Aorta (tissue), 5 donors: ENCODE measurements around the gene UNC5CL. TPM values are rescaled to one million over a fixed set of nuclear protein-coding genes. Genes with fewer than 3 reads are reported as not detected.

ENCODE experiments used
- ATAC-seq: fragments of 200-7000 bp; cut with Tn5 transposase; one replicate; pipeline ENCODE4 v1.9.1; 2022; ENCODE audit warnings: moderate library complexity; ENCODE audit not compliant: low FRiP score
- DNase-seq, 2 donors: peaks; one replicate each; pipeline ENCODE4 v3.0.0-alpha.2; 2020
- H3K27ac ChIP-seq, 2 donors: one replicate each; pipeline ENCODE4 v1.5.1; 2013; ENCODE audit warnings: low read length in 2 of 2, mild to moderate bottlenecking in 2 of 2, moderate library complexity in 2 of 2, control low read depth in 1 of 2, inconsistent platforms in 1 of 2, low read depth in 1 of 2
- H3K27me3 ChIP-seq, 2 donors: one replicate each; pipeline ENCODE4 v1.6.1; 2013; ENCODE audit warnings: control low read depth in 1 of 2, low read length in 1 of 2, mild to moderate bottlenecking in 1 of 2, moderate library complexity in 1 of 2; ENCODE audit not compliant: insufficient read depth in 2 of 2, control insufficient read depth in 1 of 2
- H3K36me3 ChIP-seq, 2 donors: one replicate each; pipeline ENCODE4 v1.6.1; 2013; ENCODE audit warnings: control low read depth in 1 of 2, low read length in 1 of 2, mild to moderate bottlenecking in 1 of 2; ENCODE audit not compliant: insufficient read depth in 2 of 2, control insufficient read depth in 1 of 2
- H3K4me1 ChIP-seq, 2 donors: one replicate each; pipeline ENCODE4 v1.6.1; 2013; ENCODE audit warnings: low read length in 2 of 2, control low read depth in 1 of 2, mild to moderate bottlenecking in 1 of 2, moderate library complexity in 1 of 2; ENCODE audit not compliant: insufficient read depth in 2 of 2, control insufficient read depth in 1 of 2
- H3K4me3 ChIP-seq, 2 donors: one replicate each; pipeline ENCODE4 v1.5.1; 2013; ENCODE audit warnings: low read length in 2 of 2, control low read depth in 1 of 2, mild to moderate bottlenecking in 1 of 2
- H3K9me3 ChIP-seq: one replicate; pipeline ENCODE4 v1.6.1; 2013; ENCODE audit warnings: mild to moderate bottlenecking, low read length; ENCODE audit not compliant: control insufficient read depth
- WGBS, 2 donors: extraction: QIAGEN DNeasy Blood & Tissue Kit; methylation state at CpG; one replicate each; pipeline ENCODE4 v1.1.7; 2013; 5-methylcytosine and 5-hydroxymethylcytosine counted together
- intact Hi-C, 2 donors: fragments of 100-400 bp; cut with DNase I; formaldehyde crosslinking; loops; one replicate each; pipeline versions ENCODE4 v1.14.2 to v1.15.0; 2022
- polyA plus RNA-seq, 2 donors: library from polyadenylated mRNA; stranded (reverse); fragments of 200-250 nt; gene quantifications; one replicate each; pipeline ENCODE4 v1.2.3, GENCODE V29; 2013
- total RNA-seq, 2 donors: library from RNA; stranded (reverse); fragmentation: NEBNext Ultra II Directional; extraction: Animal tissue kit (Norgen Biotek cat#: 25700); gene quantifications; one replicate each; pipeline ENCODE4 v1.2.1, GENCODE V29; 2021
- donor health status: healthy with polysubstance abuse.
- donor health status: Bipolar disorder and iron deficiency.
- donor health status: DM: no; HTN: no; CAD: no.
- donor health status: DM: no; HTN: no; CAD: no.
- donor health status: DM: yes; HTN: yes; CAD: no.

UNC5CL gene
- total and polyA plus RNA-seq, 4 donors = 0.72 to 1.4 (median 1.00) TPM

DNA sequence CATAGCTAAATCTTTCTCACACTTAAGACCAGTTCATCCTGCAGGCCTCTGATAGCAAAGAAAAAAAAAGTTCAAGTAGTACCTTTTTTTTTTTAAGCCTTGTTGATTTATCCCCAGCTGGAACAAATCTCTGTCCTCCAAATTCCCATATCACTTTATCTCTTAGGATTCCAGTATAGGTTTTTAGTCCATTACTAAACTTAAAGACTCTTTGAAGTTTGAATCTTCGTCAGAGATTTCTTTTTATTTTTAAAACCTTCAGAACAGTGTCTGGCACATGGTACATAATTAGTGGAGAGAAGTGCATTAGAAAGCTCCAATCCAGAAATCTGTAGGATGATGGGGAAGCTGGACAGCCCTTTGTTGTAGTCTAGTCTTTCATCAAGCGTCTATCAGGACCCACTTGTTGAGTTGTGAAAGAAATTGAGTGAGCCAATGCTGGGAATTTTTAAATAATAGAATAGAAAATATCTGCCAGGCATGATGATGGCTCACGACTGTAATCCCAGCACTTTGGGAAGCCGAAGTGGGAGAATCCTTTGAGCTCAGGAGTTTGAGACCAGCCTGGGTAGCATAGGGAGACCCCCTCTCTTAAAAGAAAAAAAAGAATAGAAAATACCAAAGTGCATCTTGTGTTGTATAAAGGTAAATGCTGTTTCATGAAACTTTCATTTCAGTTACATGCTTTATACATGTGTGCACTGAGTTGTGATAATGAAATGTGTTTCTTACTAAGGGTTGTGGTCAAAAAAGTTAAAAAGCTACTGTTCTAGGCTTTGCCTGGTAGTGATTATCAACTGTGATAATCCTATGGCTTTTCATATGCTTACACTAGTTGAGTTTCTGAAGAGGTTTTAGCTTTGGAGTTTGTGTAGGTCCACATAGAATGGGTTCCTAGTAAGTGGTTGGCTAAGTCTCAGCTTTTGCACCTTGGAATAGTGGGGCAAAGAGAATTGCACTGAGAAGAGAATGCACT lies 36.9 kb upstream of the UNC5CL start:
- DNase-seq = no peak
- Histone ChIP-seq H3K27me3 (no peaks in the 10 kb centered on the region), H3K27ac (peak overlapping the region in 1 of 2 donors; percentile 7), H3K9me3 (no peaks in the 10 kb centered on the region), H3K36me3 (peaks cover 0 to 4% of the 10 kb centered on the region in 2 donors), H3K4me3 (no peak overlapping the region), H3K4me1 (no peaks in the 10 kb centered on the region)
- intact Hi-C loops = loop anchor here in 1 of 2 donors (10.0 kb wide), 1 partner anchor 1731 kb away; no protein-coding TSS in a partner anchor
- WGBS, 2 donors = 53 to 65% methylated on average over 4 of the region's 4 CpGs
- ATAC-seq = no peak

DNA sequence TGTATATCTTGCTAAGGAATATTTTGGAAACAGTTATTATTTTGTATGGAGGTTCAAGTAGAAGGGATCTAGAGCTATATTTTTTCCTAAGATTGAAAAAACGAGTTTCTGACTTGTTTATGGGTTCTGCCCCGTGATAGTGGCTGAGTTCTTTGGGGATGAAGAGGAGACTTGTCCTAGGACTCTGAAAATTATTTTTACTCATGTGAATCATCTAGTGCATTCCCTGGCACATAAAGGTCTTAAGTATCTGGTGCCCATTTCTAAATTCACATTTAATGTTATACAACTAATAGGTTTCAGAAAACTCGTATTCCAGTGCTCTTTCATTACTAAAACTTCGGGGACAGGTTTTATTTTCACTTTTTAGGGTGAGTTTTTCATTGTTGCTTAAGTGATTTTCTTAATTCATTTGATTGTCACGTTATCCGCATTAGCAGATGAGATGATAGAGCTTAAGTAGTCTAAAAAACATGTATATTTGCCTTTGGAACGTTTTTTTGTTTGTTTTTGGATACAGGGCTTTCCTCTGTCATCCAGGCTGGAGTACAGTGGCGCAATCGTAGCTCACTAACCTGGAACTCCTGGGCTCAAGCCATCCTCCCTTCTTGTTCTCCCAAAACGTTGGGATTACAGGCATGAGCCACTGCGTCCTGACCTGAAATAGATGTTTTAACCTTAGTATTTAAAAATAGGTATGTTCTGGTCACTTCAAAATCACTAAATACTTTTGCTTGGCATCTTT lies 35.8 kb upstream of the UNC5CL start:
- Histone ChIP-seq H3K27me3 (no peaks in the 10 kb centered on the region), H3K9me3 (no peaks in the 10 kb centered on the region), H3K27ac (peak overlapping the region in 1 of 2 donors; percentile 88), H3K36me3 (no peaks in the 10 kb centered on the region), H3K4me3 (no peak overlapping the region), H3K4me1 (no peaks in the 10 kb centered on the region)
- DNase-seq (no peak), ATAC-seq (no peak)
- WGBS, 2 donors = 37 to 38% methylated on average over 11 of the region's 11 CpGs
- intact Hi-C loops = loop anchor here in 1 of 2 donors (5.0 to 10.0 kb wide), 2 partner anchors 1653 to 1730 kb away; no protein-coding TSS in a partner anchor

DNA sequence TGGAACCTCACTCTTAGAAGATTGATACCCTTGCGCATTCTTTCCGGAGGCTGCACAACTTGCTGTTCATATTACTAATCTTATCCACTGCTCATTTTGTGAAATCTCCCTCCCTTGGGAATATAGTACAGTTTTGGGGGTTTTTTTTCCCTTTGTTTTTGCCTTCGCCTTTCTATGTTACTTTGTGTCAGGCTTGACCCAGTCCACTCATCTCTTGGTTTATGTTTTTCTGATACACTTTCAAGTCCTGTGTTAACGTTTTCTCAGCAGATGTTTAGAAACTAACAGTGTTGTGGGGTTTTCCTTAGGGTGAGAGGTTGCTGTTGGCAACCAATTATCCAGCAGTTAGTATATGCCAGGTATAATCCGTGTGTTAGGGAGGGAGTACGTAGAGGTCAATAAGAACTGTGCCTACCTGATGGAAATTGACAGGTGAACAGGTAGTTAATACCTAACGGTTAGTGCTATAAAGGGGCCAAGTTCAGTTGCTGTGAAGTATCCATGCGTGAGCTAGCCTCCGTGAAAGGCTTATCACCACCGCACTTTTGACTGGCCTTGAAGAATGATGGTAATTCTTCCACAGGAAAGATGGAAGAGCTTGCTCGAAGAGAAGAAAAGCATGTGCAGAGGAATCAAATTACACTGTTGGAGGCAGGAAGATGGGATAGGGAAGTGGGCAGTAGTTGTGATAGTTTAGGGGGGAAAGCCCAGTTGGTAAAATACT lies 35.1 kb upstream of the UNC5CL start:
- intact Hi-C loops = loop anchor here in 1 of 2 donors (5.0 to 10.0 kb wide), 2 partner anchors 1652 to 1729 kb away; no protein-coding TSS in a partner anchor
- H3K27me3 ChIP-seq = no peaks in the 10 kb centered on the region
- H3K27ac ChIP-seq = peak overlapping the region; percentile 75 to 88
- WGBS, 2 donors = 2 to 3% methylated on average over 11 of the region's 11 CpGs
- no peaks in the 10 kb centered on the region for H3K9me3 ChIP-seq
- no peaks in the 10 kb centered on the region for H3K36me3 ChIP-seq
- no peak for ATAC-seq
- H3K4me1 ChIP-seq = no peaks in the 10 kb centered on the region
- H3K4me3 ChIP-seq = peak overlapping the region; percentile 32 to 50
- DNase-seq = no peak

DNA sequence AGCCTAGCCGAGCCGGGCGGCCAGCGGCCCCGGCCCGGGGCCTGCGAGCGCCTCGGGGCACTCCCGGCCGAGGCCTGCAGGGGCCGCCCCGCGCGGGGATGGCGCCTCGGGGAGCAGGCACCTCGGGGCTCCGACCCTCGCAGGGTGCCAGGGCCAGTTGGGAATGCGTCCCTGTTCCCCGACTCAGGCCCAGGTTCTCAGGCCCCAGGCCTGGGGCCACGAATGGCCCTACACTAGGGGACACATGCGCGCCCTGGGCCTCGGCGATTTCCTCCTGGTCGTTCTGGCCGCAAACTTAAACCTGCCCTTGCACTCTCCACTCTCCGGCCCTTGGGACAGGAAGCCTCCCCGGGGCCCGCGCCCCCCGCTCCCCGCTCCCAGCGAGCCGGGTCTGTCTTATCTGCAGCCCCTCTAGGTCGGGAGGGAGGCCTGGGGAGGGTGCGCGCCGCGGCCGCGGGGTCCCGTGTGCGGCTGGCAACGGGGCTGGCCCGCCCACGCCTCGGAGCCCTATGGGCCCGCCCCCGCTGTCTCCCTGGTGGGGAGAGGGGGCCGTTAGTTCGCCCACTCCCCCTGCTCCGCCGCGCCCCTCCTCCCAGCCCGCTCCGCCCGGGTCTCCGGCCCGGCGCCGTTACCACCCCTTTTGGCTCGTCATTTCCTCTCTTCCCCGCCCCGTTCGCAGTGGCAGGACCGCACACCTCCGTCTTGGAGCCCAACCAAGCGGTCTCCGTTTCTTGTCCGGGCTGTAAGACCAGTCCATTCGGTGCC lies 34.4 kb upstream of the UNC5CL start:
- 0 to 1% methylated on average over 53 to 74 of the region's 74 CpGs for WGBS, 2 donors
- peak overlapping the region; percentile 75 to 88 for H3K27ac ChIP-seq
- ATAC-seq (peak; percentile 20), DNase-seq (peak; percentile 89 to 94)
- H3K36me3 ChIP-seq = no peaks in the 10 kb centered on the region
- H3K9me3 ChIP-seq = no peaks in the 10 kb centered on the region
- H3K27me3 ChIP-seq = no peaks in the 10 kb centered on the region
- intact Hi-C loops = loop anchor here in 1 of 2 donors (5.0 to 10.0 kb wide), 2 partner anchors 1651 to 1729 kb away; no protein-coding TSS in a partner anchor
- H3K4me3 ChIP-seq = peak overlapping the region; percentile 32 to 50
- no peaks in the 10 kb centered on the region for H3K4me1 ChIP-seq

DNA sequence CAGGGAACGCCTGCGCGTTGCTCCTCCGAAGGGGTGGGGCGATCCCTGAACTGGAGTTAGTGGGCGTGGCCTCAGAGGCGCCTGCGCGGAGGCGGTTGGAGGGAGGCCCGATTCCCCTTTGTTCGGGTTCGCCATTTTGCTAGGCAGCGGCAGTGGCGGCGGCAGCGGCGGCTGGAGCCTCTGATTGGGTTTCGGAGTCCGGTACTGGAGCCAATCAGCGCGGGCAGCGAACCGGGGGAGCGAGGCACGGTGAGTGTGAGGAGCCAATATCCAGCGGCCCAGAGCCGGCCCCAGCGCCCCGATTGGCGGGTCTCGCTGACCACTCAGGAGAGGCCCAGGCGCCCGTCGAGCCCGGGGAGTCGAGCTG lies 33.8 kb upstream of the UNC5CL start, which contains the start of gene NFYA:
Gene NFYA, plus strand, starts transcription at position 139 of the 367 bp plus-strand sequence. CDS start 6,116 bp downstream, outside the sequence.
- DNase-seq (peak in 1 of 2 donors; percentile 100), ATAC-seq (peak; percentile 95)

DNA sequence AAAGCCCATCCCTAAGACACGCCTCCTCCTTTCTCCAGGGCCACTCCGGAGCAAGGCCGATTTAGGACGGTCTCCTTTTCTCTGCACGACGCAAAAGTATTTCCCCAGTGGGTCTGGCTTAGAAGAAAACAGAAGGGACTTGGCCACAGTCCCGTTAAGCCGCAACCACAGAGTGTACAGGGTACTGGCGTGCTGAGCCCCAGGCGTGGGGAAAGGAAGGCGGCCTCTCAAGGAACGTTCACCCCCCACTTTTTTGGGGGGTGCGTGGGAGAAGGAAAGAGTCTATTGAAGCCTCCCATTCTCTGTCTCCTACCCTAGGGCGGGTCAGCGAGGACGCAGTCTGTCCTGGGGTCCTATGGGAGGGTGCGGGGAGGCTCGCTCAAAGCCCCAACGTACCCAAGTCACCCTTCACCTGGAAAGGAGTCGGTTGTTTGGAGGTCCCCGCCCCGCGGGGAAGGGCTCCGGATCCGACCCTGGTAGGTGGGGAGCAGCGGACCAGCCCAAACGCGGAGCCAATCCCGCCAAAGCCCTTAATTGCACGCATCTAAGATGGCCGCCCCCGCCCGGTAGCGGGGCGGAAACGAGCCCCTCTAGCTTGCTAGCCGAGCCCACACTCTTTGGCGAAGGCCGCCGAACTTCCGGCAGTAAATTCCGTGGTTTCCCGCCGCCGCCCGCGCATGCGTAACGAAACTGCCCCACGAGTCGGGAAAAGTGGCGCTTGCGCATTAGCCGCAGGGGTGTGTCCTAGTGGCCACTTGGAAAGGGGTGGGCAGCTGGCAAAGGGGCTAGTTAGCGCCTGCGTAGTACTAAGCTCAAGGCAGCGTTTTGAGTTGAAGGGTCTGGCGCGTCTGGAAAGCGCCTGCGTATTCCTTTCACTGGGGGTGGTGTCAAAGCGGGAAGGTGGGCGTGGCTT lies 33.2 kb upstream of the UNC5CL start, which contains the start of gene OARD1:
Gene OARD1, minus strand, starts transcription at position 434 of the 913 bp plus-strand sequence. CDS start 722 bp downstream, outside the sequence.
- Histone ChIP-seq H3K4me1 (no peaks in the 10 kb centered on the region), H3K4me3 (peak within 1 kb of the TSS; percentile 68 to 76), H3K9me3 (no peaks in the 10 kb centered on the region), H3K27ac (peak within 1 kb of the TSS; percentile 88 to 97), H3K27me3 (no peaks in the 10 kb centered on the region), H3K36me3 (no peaks in the 10 kb centered on the region)
- WGBS, 2 donors = 0% methylated on average over 63 of the region's 63 CpGs
- ATAC-seq = peak; percentile 93
- intact Hi-C loops = loop anchor here in 1 of 2 donors (5.0 to 10.0 kb wide), 2 partner anchors 1650 to 1727 kb away; no protein-coding TSS in a partner anchor
- DNase-seq = peak; percentile 100

More for the DNA sequence above, 33.8 kb upstream of the UNC5CL start, which contains the start of gene NFYA:
- Histone ChIP-seq H3K27ac (peak within 1 kb of the TSS; percentile 88 to 97), H3K27me3 (no peaks in the 10 kb centered on the region), H3K4me1 (no peaks in the 10 kb centered on the region), H3K9me3 (no peaks in the 10 kb centered on the region), H3K4me3 (peak within 1 kb of the TSS; percentile 68 to 76), H3K36me3 (no peaks in the 10 kb centered on the region)
- WGBS, 2 donors = 0% methylated on average over 33 to 37 of the region's 37 CpGs
- intact Hi-C loops = loop anchor here in 1 of 2 donors (5.0 to 10.0 kb wide), 2 partner anchors 1651 to 1728 kb away; no protein-coding TSS in a partner anchor

DNA sequence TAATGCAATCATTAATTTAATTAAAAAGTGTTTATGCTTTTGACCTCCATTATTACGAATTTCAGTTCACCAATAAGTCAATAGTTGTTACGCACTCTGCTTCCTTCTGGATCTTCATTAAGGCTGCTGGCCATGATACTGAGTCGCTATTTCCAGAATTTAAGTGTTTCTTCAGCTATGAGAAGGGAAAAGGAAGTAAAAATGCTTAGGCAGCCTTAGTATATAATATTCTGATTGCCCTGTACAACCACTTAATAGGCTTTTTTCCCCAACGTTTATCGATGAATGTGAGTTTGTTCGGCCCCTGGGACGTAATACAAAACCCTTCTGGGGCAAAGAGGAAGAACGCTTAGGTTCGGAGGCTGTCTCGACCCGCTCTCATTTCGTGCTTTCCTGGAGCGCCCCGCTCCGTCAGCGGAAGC lies 32.5 kb upstream of the UNC5CL start:
- no peaks in the 10 kb centered on the region for H3K4me1 ChIP-seq
- ATAC-seq (no peak), DNase-seq (peak in 1 of 2 donors; percentile 92)
- H3K4me3 ChIP-seq = peak overlapping the region; percentile 68 to 76
- no peaks in the 10 kb centered on the region for H3K9me3 ChIP-seq
- peak overlapping the region; percentile 45 to 97 for H3K27ac ChIP-seq
- no peaks in the 10 kb centered on the region for H3K36me3 ChIP-seq
- 0% methylated on average over 16 of the region's 16 CpGs for WGBS, 2 donors
- intact Hi-C loops = loop anchor here in 1 of 2 donors (5.0 to 10.0 kb wide), 2 partner anchors 1649 to 1727 kb away; no protein-coding TSS in a partner anchor
- no peaks in the 10 kb centered on the region for H3K27me3 ChIP-seq
